Measurements from ENCODE around the gene CFAP299.
"Not testable (repeated sequence)": the region's sequence is repeated elsewhere in the genome, so short reads cannot be mapped to it uniquely, and the experiment has no call there.

Gene CFAP299

GRCh38 chr4:80798082-80798481 is 462.6 kb downstream of the CFAP299 start:
- TF ChIP-seq CTCF (IDR thresholded peaks at IDR 0.05; ENCODE audit: poor library complexity, severe bottlenecking), result no peak
- DNase-seq (ENCODE audit: low spot score) (no peak), ATAC-seq (ENCODE audit: low read depth) (no peak)
- Histone ChIP-seq H3K4me3 (ENCODE audit: severe bottlenecking) (no peak overlapping the region), H3K9me3 (ENCODE audit: severe bottlenecking) (no peaks in the 10 kb centered on the region), H3K27ac (ENCODE audit: poor library complexity, severe bottlenecking) (no peak overlapping the region), H3K36me3 (ENCODE audit: low read depth) (no peaks in the 10 kb centered on the region), H3K4me1 (ENCODE audit: insufficient read depth, poor library complexity, severe bottlenecking) (peaks cover 9% of the 10 kb centered on the region), H3K27me3 (ENCODE audit: insufficient read depth, poor library complexity, severe bottlenecking) (no peaks in the 10 kb centered on the region)

- not testable (repeated sequence) for H3K27ac ChIP-seq (ENCODE audit: poor library complexity, severe bottlenecking); ATAC-seq (ENCODE audit: low read depth); H3K36me3 ChIP-seq (ENCODE audit: low read depth); H3K9me3 ChIP-seq (ENCODE audit: severe bottlenecking); H3K27me3 ChIP-seq (ENCODE audit: insufficient read depth, poor library complexity, severe bottlenecking); H3K4me1 ChIP-seq (ENCODE audit: insufficient read depth, poor library complexity, severe bottlenecking); H3K4me3 ChIP-seq (ENCODE audit: severe bottlenecking); DNase-seq (ENCODE audit: low spot score)
These were observed 465.2 kb downstream of the CFAP299 start for GRCh38 chr4:80800719-80801118.

- no peak overlapping the region for H3K4me3 ChIP-seq (ENCODE audit: severe bottlenecking)
- no peak for TF ChIP-seq CTCF (IDR thresholded peaks at IDR 0.05; ENCODE audit: poor library complexity, severe bottlenecking)
These were observed 467.8 kb downstream of the CFAP299 start for GRCh38 chr4:80803337-80803736.

GRCh38 chr4:80806472-80806871 is 470.9 kb downstream of the CFAP299 start:
- Histone ChIP-seq H3K4me3 (ENCODE audit: severe bottlenecking) (no peak overlapping the region), H3K4me1 (ENCODE audit: insufficient read depth, poor library complexity, severe bottlenecking) (no peaks in the 10 kb centered on the region), H3K36me3 (ENCODE audit: low read depth) (no peaks in the 10 kb centered on the region), H3K27me3 (ENCODE audit: insufficient read depth, poor library complexity, severe bottlenecking) (no peaks in the 10 kb centered on the region), H3K9me3 (ENCODE audit: severe bottlenecking) (no peaks in the 10 kb centered on the region), H3K27ac (ENCODE audit: poor library complexity, severe bottlenecking) (no peak overlapping the region)
- ATAC-seq (ENCODE audit: low read depth) (no peak), DNase-seq (ENCODE audit: low spot score) (no peak)
- no peak for TF ChIP-seq CTCF (IDR thresholded peaks at IDR 0.05; ENCODE audit: poor library complexity, severe bottlenecking)

More at GRCh38 chr4:80803337-80803736, 467.8 kb downstream of the CFAP299 start:
- DNase-seq (ENCODE audit: low spot score), result no peak
- ATAC-seq (ENCODE audit: low read depth), result no peak
- Histone ChIP-seq H3K9me3 (ENCODE audit: severe bottlenecking) (no peaks in the 10 kb centered on the region), H3K27ac (ENCODE audit: poor library complexity, severe bottlenecking) (no peak overlapping the region), H3K36me3 (ENCODE audit: low read depth) (no peaks in the 10 kb centered on the region), H3K4me1 (ENCODE audit: insufficient read depth, poor library complexity, severe bottlenecking) (no peaks in the 10 kb centered on the region), H3K27me3 (ENCODE audit: insufficient read depth, poor library complexity, severe bottlenecking) (no peaks in the 10 kb centered on the region)

GRCh38 chr4:80809039-80809729 is 473.7 kb downstream of the CFAP299 start:
- ATAC-seq (ENCODE audit: low read depth) (no peak), DNase-seq (ENCODE audit: low spot score) (no peak)
- H3K27ac ChIP-seq (ENCODE audit: poor library complexity, severe bottlenecking), result no peak overlapping the region
- H3K9me3 ChIP-seq (ENCODE audit: severe bottlenecking), result no peaks in the 10 kb centered on the region
- no peak for TF ChIP-seq CTCF (IDR thresholded peaks at IDR 0.05; ENCODE audit: poor library complexity, severe bottlenecking)
- no peaks in the 10 kb centered on the region for H3K36me3 ChIP-seq (ENCODE audit: low read depth)
- no peak overlapping the region for H3K4me3 ChIP-seq (ENCODE audit: severe bottlenecking)
- H3K27me3 ChIP-seq (ENCODE audit: insufficient read depth, poor library complexity, severe bottlenecking), result no peaks in the 10 kb centered on the region
- no peaks in the 10 kb centered on the region for H3K4me1 ChIP-seq (ENCODE audit: insufficient read depth, poor library complexity, severe bottlenecking)

Measured in RWPE2 (cell line).